Retinal pigment epithelial cell (primary cell): Measurements from ENCODE around the gene CCDC192.

ENCODE experiments used
- DNase-seq: peaks from one replicate; pipeline ENCODE4 v3.0.0-alpha.2; 2010; ENCODE audit warnings: low read depth
- H3K4me3 ChIP-seq: 2 replicates; pipeline ENCODE4 v1.5.1; 2011; ENCODE audit warnings: mild to moderate bottlenecking, low read length, control low read depth, moderate library complexity
- TF ChIP-seq, protein P1 (sequence below): conservative IDR thresholded peaks from 2 replicates; pipeline ENCODE4 v1.5.1; 2011; ENCODE audit warnings: low read depth, low read length, control low read depth, inconsistent platforms

CCDC192 gene

GRCh38 chr5:127878174-127878750 lies 175.1 kb downstream of the CCDC192 start:
- no peak overlapping the region for H3K4me3 ChIP-seq
- TF ChIP-seq, protein P1, sequence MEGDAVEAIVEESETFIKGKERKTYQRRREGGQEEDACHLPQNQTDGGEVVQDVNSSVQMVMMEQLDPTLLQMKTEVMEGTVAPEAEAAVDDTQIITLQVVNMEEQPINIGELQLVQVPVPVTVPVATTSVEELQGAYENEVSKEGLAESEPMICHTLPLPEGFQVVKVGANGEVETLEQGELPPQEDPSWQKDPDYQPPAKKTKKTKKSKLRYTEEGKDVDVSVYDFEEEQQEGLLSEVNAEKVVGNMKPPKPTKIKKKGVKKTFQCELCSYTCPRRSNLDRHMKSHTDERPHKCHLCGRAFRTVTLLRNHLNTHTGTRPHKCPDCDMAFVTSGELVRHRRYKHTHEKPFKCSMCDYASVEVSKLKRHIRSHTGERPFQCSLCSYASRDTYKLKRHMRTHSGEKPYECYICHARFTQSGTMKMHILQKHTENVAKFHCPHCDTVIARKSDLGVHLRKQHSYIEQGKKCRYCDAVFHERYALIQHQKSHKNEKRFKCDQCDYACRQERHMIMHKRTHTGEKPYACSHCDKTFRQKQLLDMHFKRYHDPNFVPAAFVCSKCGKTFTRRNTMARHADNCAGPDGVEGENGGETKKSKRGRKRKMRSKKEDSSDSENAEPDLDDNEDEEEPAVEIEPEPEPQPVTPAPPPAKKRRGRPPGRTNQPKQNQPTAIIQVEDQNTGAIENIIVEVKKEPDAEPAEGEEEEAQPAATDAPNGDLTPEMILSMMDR: peak; percentile 77
- DNase-seq: no peak

DNA sequence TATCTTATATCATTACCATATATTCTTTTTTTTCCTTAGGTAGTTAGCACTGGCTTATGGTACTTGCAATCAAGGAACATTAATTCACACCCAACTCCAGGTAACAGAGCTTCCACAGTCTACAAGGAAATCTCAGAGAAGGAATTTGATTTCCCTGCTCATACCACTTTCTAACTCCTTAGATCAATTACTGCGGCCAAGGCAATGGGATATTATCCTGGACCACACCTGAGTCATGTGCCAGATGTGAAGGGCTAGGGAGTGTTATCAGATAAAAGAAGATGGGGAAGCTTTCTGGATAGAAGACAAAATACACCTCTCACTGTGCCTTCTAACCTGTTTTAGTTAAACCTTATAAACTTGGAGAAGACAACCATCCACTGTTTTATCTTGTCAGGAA lies 181.2 kb downstream of the CCDC192 start:
- TF ChIP-seq, protein P1: no peak
- DNase-seq: no peak
- no peak overlapping the region for H3K4me3 ChIP-seq

GRCh38 chr5:127885176-127885575 lies 182.0 kb downstream of the CCDC192 start:
- no peak overlapping the region for H3K4me3 ChIP-seq
- no peak for DNase-seq
- TF ChIP-seq, protein P1: no peak

GRCh38 chr5:127886081-127886480 lies 182.9 kb downstream of the CCDC192 start:
- no peak for DNase-seq
- TF ChIP-seq, protein P1: no peak

GRCh38 chr5:127887282-127887681 lies 184.1 kb downstream of the CCDC192 start:
- TF ChIP-seq, protein P1: no peak
- no peak overlapping the region for H3K4me3 ChIP-seq
- DNase-seq: no peak

More at GRCh38 chr5:127886081-127886480, 182.9 kb downstream of the CCDC192 start:
- no peak overlapping the region for H3K4me3 ChIP-seq

DNA sequence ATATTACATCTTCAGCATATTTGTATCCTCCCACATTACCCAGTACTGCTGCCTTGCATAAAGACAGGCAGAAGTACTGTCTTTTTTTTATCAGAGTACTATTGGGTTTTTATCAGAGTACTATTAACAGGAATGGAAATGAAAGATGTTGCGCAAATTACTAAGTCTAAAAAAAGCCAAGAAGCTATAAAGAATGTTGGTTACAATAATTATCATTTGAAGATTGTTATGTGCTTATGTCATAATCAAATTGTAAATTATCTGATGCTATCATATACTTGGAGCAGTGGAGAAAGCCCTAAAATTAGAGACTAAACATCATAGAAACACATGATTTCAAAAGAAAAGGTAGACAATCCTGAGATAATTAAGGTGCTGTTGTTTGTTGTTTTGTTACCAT lies 188.8 kb downstream of the CCDC192 start:
- H3K4me3 ChIP-seq: no peak overlapping the region
- TF ChIP-seq, protein P1: no peak

DNA sequence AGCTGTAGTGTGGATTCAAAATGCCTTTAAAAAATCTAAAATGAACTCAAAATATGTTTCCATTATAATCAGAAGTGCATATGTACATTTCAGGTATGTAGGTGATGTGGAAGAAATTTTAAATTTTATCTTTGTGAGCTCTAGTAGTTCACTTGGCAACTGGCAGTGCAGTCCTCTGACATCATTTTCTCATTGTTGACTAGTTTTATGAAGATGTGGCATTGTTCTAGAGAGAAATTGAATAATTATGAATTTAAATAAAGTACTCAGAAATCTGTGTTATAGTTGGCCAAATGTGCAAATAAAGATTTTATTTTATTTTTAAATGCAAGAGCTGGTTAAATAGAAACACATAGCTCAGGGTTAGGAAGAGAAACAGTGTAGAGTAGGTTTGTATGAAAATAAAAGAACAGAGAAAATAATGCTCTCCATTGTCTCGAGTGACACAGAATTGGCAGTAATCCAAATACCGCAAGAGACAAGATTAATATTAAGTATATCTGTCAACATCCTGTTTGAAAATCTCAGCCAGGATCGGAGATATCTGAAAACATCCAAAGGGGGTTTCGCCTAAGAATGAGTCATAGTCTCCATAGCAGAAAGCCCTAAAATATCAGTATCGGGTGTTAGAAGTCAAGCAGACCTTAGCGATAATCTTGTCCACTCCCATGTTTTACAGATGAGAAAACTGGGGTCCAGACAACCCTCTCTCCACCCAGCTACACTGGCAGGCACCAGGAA lies 189.4 kb downstream of the CCDC192 start:
- H3K4me3 ChIP-seq: no peak overlapping the region
- no peak for DNase-seq
- TF ChIP-seq, protein P1: no peak

More for the DNA sequence above, 188.8 kb downstream of the CCDC192 start:
- DNase-seq: no peak
